ENCODE data around the gene NFU1.

- TF ChIP-seq, protein P1, sequence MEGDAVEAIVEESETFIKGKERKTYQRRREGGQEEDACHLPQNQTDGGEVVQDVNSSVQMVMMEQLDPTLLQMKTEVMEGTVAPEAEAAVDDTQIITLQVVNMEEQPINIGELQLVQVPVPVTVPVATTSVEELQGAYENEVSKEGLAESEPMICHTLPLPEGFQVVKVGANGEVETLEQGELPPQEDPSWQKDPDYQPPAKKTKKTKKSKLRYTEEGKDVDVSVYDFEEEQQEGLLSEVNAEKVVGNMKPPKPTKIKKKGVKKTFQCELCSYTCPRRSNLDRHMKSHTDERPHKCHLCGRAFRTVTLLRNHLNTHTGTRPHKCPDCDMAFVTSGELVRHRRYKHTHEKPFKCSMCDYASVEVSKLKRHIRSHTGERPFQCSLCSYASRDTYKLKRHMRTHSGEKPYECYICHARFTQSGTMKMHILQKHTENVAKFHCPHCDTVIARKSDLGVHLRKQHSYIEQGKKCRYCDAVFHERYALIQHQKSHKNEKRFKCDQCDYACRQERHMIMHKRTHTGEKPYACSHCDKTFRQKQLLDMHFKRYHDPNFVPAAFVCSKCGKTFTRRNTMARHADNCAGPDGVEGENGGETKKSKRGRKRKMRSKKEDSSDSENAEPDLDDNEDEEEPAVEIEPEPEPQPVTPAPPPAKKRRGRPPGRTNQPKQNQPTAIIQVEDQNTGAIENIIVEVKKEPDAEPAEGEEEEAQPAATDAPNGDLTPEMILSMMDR (conservative IDR thresholded peaks at IDR 0.05), result no peak
- TF ChIP-seq EZH2 (IDR thresholded peaks at IDR 0.05; ENCODE audit: low read depth), result no peak
These were observed 43.3 kb downstream of the NFU1 start for GRCh38 chr2:69393963-69394362.

Data from PC-9 (cell line).